ENCODE results near the gene INPP5D. TPM values are rescaled to one million over a fixed set of nuclear protein-coding genes. Genes with fewer than 3 reads are reported as not detected.
A peak's percentile ranks its signal among the peaks of the same experiment; 100 is the strongest.
"Not testable (repeated sequence)": the region's sequence is repeated elsewhere in the genome, so short reads cannot be mapped to it uniquely, and the experiment has no call there.

INPP5D gene
- total RNA-seq, 2 experiments from 2014 or later: 157 to 163 TPM

- CTCF ChIA-PET: interaction anchor here (1.9 kb wide), 1 partner anchor 10 kb away, joined by 11 read pairs; no protein-coding TSS in a partner anchor
- H3K9me3 Mint-ChIP-seq: no peaks in the 10 kb centered on the region
Observed at GRCh38 chr2:233051241-233052149, 8.6 kb upstream of the INPP5D start.

GRCh38 chr2:233052517-233052916 lies 7.6 kb upstream of the INPP5D start:
- DNase-seq; H3K27ac Mint-ChIP-seq; POLR2A ChIA-PET; H3K9me3 Mint-ChIP-seq; H3K36me3 Mint-ChIP-seq (ENCODE audit: low read depth); H3K4me3 Mint-ChIP-seq; H3K4me1 Mint-ChIP-seq: not testable (repeated sequence)
- peaks cover 29% of the 10 kb centered on the region for H3K27me3 Mint-ChIP-seq
- CTCF ChIA-PET: interaction anchor here (0.6 to 3.0 kb wide), 4 partner anchors 8 to 396 kb away, joined by 3 to 19 read pairs (median 8); no protein-coding TSS in a partner anchor

More at GRCh38 chr2:233051241-233052149, 8.6 kb upstream of the INPP5D start:
- H3K27me3 Mint-ChIP-seq: peaks cover 33% of the 10 kb centered on the region
- no peaks in the 10 kb centered on the region for H3K36me3 Mint-ChIP-seq (ENCODE audit: low read depth)
- POLR2A ChIA-PET: no interaction called here
- no peak for DNase-seq
- no peak overlapping the region for H3K4me3 Mint-ChIP-seq
- H3K27ac Mint-ChIP-seq: no peak overlapping the region
- peaks cover 9% of the 10 kb centered on the region for H3K4me1 Mint-ChIP-seq

GRCh38 chr2:233053928-233054784 lies 6.0 kb upstream of the INPP5D start:
- CTCF ChIA-PET: interaction anchor here (0.6 to 3.0 kb wide), 38 partner anchors 9 to 398 kb away, joined by 3 to 19 read pairs (median 4); partner anchors contain the start of genes ATG16L1 and NEU2
- no peaks in the 10 kb centered on the region for H3K9me3 Mint-ChIP-seq
- POLR2A ChIA-PET: no interaction called here
- peaks cover 25% of the 10 kb centered on the region for H3K27me3 Mint-ChIP-seq
- DNase-seq: peak; percentile 74
- H3K4me1 Mint-ChIP-seq: peaks cover 17% of the 10 kb centered on the region
- no peak overlapping the region for H3K4me3 Mint-ChIP-seq
- H3K27ac Mint-ChIP-seq: no peak overlapping the region
- no peaks in the 10 kb centered on the region for H3K36me3 Mint-ChIP-seq (ENCODE audit: low read depth)

GRCh38 chr2:233055362-233055761 lies 4.8 kb upstream of the INPP5D start:
- peaks cover 25% of the 10 kb centered on the region for H3K4me1 Mint-ChIP-seq

GRCh38 chr2:233056961-233057605 lies 3.1 kb upstream of the INPP5D start:
- POLR2A ChIA-PET: interaction anchor here (1.4 kb wide), 1 partner anchor 25 kb away, joined by 3 read pairs; no protein-coding TSS in a partner anchor
- H3K4me1 Mint-ChIP-seq: peaks cover 25% of the 10 kb centered on the region
- H3K27me3 Mint-ChIP-seq: peaks cover 17% of the 10 kb centered on the region
- CTCF ChIA-PET: no interaction called here
- no peak for DNase-seq
- H3K36me3 Mint-ChIP-seq (ENCODE audit: low read depth): peaks cover 21% of the 10 kb centered on the region
- H3K4me3 Mint-ChIP-seq: no peak overlapping the region
- H3K9me3 Mint-ChIP-seq: no peaks in the 10 kb centered on the region
- no peak overlapping the region for H3K27ac Mint-ChIP-seq

More at GRCh38 chr2:233055362-233055761, 4.8 kb upstream of the INPP5D start:
- CTCF ChIA-PET: interaction anchor here (1.3 to 3.0 kb wide), 5 partner anchors 10 to 245 kb away, joined by 6 to 19 read pairs (median 15); partner anchors contain the start of genes ATG16L1 and NEU2
- Mint-ChIP-seq H3K9me3 (no peaks in the 10 kb centered on the region), H3K36me3 (ENCODE audit: low read depth) (peaks cover 4% of the 10 kb centered on the region), H3K4me3 (no peak overlapping the region), H3K27me3 (peaks cover 25% of the 10 kb centered on the region), H3K27ac (no peak overlapping the region)
- DNase-seq: no peak
- POLR2A ChIA-PET: no interaction called here

GRCh38 chr2:233058717-233059546 lies 1.2 kb upstream of the INPP5D start:
- POLR2A ChIA-PET: interaction anchor here (0.7 to 11.1 kb wide), 9 partner anchors 10 to 795 kb away, joined by 3 to 335 read pairs (median 8); partner anchors contain the start of genes ATG16L1, EIF4E2, HJURP and TIGD1
- Mint-ChIP-seq H3K9me3 (no peaks in the 10 kb centered on the region), H3K36me3 (ENCODE audit: low read depth) (peaks cover 38% of the 10 kb centered on the region), H3K4me1 (peaks cover 41% of the 10 kb centered on the region), H3K27me3 (peaks cover 8% of the 10 kb centered on the region), H3K27ac (peak overlapping the region; percentile 84), H3K4me3 (peak overlapping the region; percentile 99)
- DNase-seq: no peak
- CTCF ChIA-PET: interaction anchor here (0.7 to 3.5 kb wide), 8 partner anchors 10 to 307 kb away, joined by 3 to 33 read pairs (median 8); partner anchors contain the start of gene ATG16L1

- peaks cover 2% of the 10 kb centered on the region for H3K27me3 Mint-ChIP-seq
- peaks cover 39% of the 10 kb centered on the region for H3K36me3 Mint-ChIP-seq (ENCODE audit: low read depth)
- H3K4me3 Mint-ChIP-seq: peak overlapping the region; percentile 99
- ChIA-PET POLR2A (interaction anchor here (0.7 to 11.1 kb wide), 17 partner anchors 11 to 1437 kb away, joined by 3 to 335 read pairs (median 7); partner anchors contain the start of genes ARL4C, ATG16L1, EIF4E2 and HJURP), CTCF (interaction anchor here (0.6 to 3.5 kb wide), 14 partner anchors 10 to 301 kb away, joined by 3 to 33 read pairs (median 4); partner anchors contain the start of gene ATG16L1)
- DNase-seq: no peak
- H3K27ac Mint-ChIP-seq: peak overlapping the region; percentile 84
- H3K9me3 Mint-ChIP-seq: no peaks in the 10 kb centered on the region
- peaks cover 41% of the 10 kb centered on the region for H3K4me1 Mint-ChIP-seq
Observed at GRCh38 chr2:233059547-233059796, 670 bp upstream of the INPP5D start.

- Mint-ChIP-seq H3K9me3 (no peaks in the 10 kb centered on the region), H3K27me3 (no peaks in the 10 kb centered on the region), H3K27ac (peak overlapping the region; percentile 84), H3K4me3 (peak overlapping the region; percentile 99), H3K4me1 (peaks cover 50% of the 10 kb centered on the region), H3K36me3 (ENCODE audit: low read depth) (peaks cover 50% of the 10 kb centered on the region)
- DNase-seq: no peak
- CTCF ChIA-PET: interaction anchor here (0.6 to 3.5 kb wide), 27 partner anchors 9 to 454 kb away, joined by 3 to 35 read pairs (median 4); partner anchors contain the start of gene ATG16L1
- POLR2A ChIA-PET: interaction anchor here (0.7 to 11.1 kb wide), 27 partner anchors 10 to 1436 kb away, joined by 3 to 335 read pairs (median 5); partner anchors contain the start of genes ARL4C, ATG16L1, EIF4E2 and TIGD1
Observed at GRCh38 chr2:233060501-233060979, 398 bp downstream of the INPP5D start.

GRCh38 chr2:233060980-233061590 lies 943 bp downstream of the INPP5D start:
- H3K27me3 Mint-ChIP-seq: no peaks in the 10 kb centered on the region
- ChIA-PET POLR2A (interaction anchor here (0.6 to 11.1 kb wide), 28 partner anchors 10 to 1436 kb away, joined by 3 to 335 read pairs (median 4); partner anchors contain the start of genes ARL4C, ATG16L1, EIF4E2 and TIGD1), CTCF (interaction anchor here (0.6 to 3.5 kb wide), 19 partner anchors 9 to 454 kb away, joined by 3 to 35 read pairs (median 4); partner anchors contain the start of gene ATG16L1)
- H3K4me3 Mint-ChIP-seq: peak overlapping the region; percentile 99
- no peaks in the 10 kb centered on the region for H3K9me3 Mint-ChIP-seq
- H3K36me3 Mint-ChIP-seq (ENCODE audit: low read depth): peaks cover 53% of the 10 kb centered on the region
- peaks cover 54% of the 10 kb centered on the region for H3K4me1 Mint-ChIP-seq
- peak overlapping the region; percentile 84 for H3K27ac Mint-ChIP-seq
- no peak for DNase-seq

- POLR2A ChIA-PET: interaction anchor here (0.6 to 11.1 kb wide), 12 partner anchors 9 to 454 kb away, joined by 3 to 335 read pairs (median 9); partner anchors contain the start of gene ATG16L1
- Mint-ChIP-seq H3K27me3 (no peaks in the 10 kb centered on the region), H3K27ac (peak overlapping the region; percentile 84), H3K9me3 (no peaks in the 10 kb centered on the region), H3K36me3 (ENCODE audit: low read depth) (peaks cover 60% of the 10 kb centered on the region), H3K4me3 (peak overlapping the region; percentile 99), H3K4me1 (peaks cover 60% of the 10 kb centered on the region)
- peak; percentile 57 for DNase-seq
- CTCF ChIA-PET: interaction anchor here (0.5 to 3.5 kb wide), 12 partner anchors 8 to 206 kb away, joined by 3 to 35 read pairs (median 10); partner anchors contain the start of gene ATG16L1
Observed at GRCh38 chr2:233061591-233062450, 1.7 kb downstream of the INPP5D start.
